ENCODE data around the gene ZNF678. TPM values are rescaled to one million over a fixed set of nuclear protein-coding genes. Genes with fewer than 3 reads are reported as not detected.

The ZNF678 gene
- total and polyA plus RNA-seq, 2 donors from 2014 or later = 1.3 to 10.0 TPM

GRCh38 chr1:227556288-227556687 is 7.1 kb upstream of the ZNF678 start:
- no peak for FAIRE-seq

GRCh38 chr1:227557962-227558725 is 5.2 kb upstream of the ZNF678 start:
- Histone ChIP-seq H3K27ac (ENCODE audit: low read depth in 2 of 2, low read length in 2 of 2) (no peak overlapping the region), H3K9me3 (ENCODE audit: control insufficient read depth in 2 of 3, insufficient read depth in 1 of 3, low read length in 3 of 3) (peaks cover 0 to 2% (median 0%) of the 10 kb centered on the region in 3 donors), H3K4me1 (ENCODE audit: control insufficient read depth in 2 of 3, insufficient read depth in 2 of 3, low read depth in 1 of 3, low read length in 3 of 3) (no peaks in the 10 kb centered on the region), H3K9ac (ENCODE audit: low read length in 3 of 3) (no peak overlapping the region), H3K4me3 (ENCODE audit: low read length in 3 of 3) (no peak overlapping the region), H3K27me3 (ENCODE audit: control insufficient read depth, insufficient read depth, low read length) (peaks cover 7% of the 10 kb centered on the region), H3K36me3 (ENCODE audit: control insufficient read depth in 2 of 3, insufficient read depth in 3 of 3, low read length in 3 of 3) (no peaks in the 10 kb centered on the region)
- DNase-seq = peak in 1 of 5 donors; percentile 44
- FAIRE-seq = no peak
- TF ChIP-seq CTCF (IDR thresholded peaks at IDR 0.05; ENCODE audit: borderline replicate concordance, extremely low read depth, insufficient read depth) = no peak
- intact Hi-C loops (cut with DNase I) = no loop called here

More at GRCh38 chr1:227556288-227556687, 7.1 kb upstream of the ZNF678 start:
- Histone ChIP-seq H3K9me3 (ENCODE audit: control insufficient read depth in 2 of 3, insufficient read depth in 1 of 3, low read length in 3 of 3) (no peaks in the 10 kb centered on the region), H3K27me3 (ENCODE audit: control insufficient read depth, insufficient read depth, low read length) (peaks cover 7% of the 10 kb centered on the region), H3K4me1 (ENCODE audit: control insufficient read depth in 2 of 3, insufficient read depth in 2 of 3, low read depth in 1 of 3, low read length in 3 of 3) (no peaks in the 10 kb centered on the region), H3K4me3 (ENCODE audit: low read length in 3 of 3) (no peak overlapping the region), H3K36me3 (ENCODE audit: control insufficient read depth in 2 of 3, insufficient read depth in 3 of 3, low read length in 3 of 3) (no peaks in the 10 kb centered on the region), H3K27ac (ENCODE audit: low read depth in 2 of 2, low read length in 2 of 2) (no peak overlapping the region), H3K9ac (ENCODE audit: low read length in 3 of 3) (no peak overlapping the region)
- DNase-seq = no peak
- no peak for TF ChIP-seq CTCF (IDR thresholded peaks at IDR 0.05; ENCODE audit: borderline replicate concordance, extremely low read depth, insufficient read depth)
- intact Hi-C loops (cut with DNase I) = no loop called here

- Histone ChIP-seq H3K9ac (ENCODE audit: low read length in 3 of 3) (no peak overlapping the region), H3K27me3 (ENCODE audit: control insufficient read depth, insufficient read depth, low read length) (peaks cover 7% of the 10 kb centered on the region), H3K9me3 (ENCODE audit: control insufficient read depth in 2 of 3, insufficient read depth in 1 of 3, low read length in 3 of 3) (peaks cover 0 to 3% (median 0%) of the 10 kb centered on the region in 3 donors), H3K4me1 (ENCODE audit: control insufficient read depth in 2 of 3, insufficient read depth in 2 of 3, low read depth in 1 of 3, low read length in 3 of 3) (no peaks in the 10 kb centered on the region), H3K36me3 (ENCODE audit: control insufficient read depth in 2 of 3, insufficient read depth in 3 of 3, low read length in 3 of 3) (no peaks in the 10 kb centered on the region), H3K27ac (ENCODE audit: low read depth in 2 of 2, low read length in 2 of 2) (no peak overlapping the region), H3K4me3 (ENCODE audit: low read length in 3 of 3) (no peak overlapping the region)
- FAIRE-seq (no peak), DNase-seq (peak in 4 of 5 donors; percentile 61 to 69 (median 63))
- intact Hi-C loops (cut with DNase I) = no loop called here
- no peak for TF ChIP-seq CTCF (IDR thresholded peaks at IDR 0.05; ENCODE audit: borderline replicate concordance, extremely low read depth, insufficient read depth)
Observed at GRCh38 chr1:227558732-227559262, 4.6 kb upstream of the ZNF678 start.
